ENCODE results near the gene MSH5.
"Not testable (repeated sequence)": the region's sequence is repeated elsewhere in the genome, so short reads cannot be mapped to it uniquely, and the experiment has no call there.

The MSH5 gene

DNA sequence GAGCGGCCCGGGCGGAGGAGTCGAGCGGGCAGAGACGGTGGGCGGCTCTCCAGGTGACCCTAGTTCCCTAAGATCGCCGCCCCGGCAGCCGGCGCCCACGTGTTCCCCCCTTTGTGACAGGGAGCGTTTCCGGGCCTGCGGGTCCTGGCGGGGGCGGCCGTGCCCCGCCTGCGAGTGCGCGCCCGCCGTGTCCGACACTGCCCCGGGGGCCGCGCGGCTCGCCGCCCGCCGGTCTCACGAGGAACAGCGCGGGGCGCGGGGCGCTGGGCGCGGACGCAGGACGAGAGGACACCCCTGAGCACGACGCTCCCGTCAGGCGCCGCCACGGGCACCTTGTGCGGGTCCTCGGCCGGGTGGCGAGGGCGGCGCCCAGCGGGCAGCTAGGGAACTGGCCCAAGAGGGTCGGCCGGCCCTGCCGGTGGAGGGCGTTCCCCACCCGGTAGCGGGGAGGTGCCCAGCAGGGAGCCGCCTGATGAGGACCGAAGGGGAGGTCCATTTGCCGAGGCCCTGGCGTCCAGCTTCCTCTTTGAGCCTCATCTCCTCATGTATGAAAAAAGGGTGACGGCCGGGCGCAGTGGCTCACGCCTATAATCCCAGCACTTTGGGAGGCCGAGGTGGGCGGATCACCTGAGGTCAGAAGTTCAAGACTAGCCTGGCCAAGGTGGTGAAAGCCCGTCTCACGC, 56.0 kb downstream of the MSH5 start, which contains the start of gene VARS1:
Gene VARS1, minus strand, starts transcription at position 137 of the 683 bp plus-strand sequence. CDS start 535 bp downstream, outside the sequence.
- FAIRE-seq = peak; percentile 89
- DNase-seq (ENCODE audit: insufficient read length, low spot score) = peak; percentile 96

DNA sequence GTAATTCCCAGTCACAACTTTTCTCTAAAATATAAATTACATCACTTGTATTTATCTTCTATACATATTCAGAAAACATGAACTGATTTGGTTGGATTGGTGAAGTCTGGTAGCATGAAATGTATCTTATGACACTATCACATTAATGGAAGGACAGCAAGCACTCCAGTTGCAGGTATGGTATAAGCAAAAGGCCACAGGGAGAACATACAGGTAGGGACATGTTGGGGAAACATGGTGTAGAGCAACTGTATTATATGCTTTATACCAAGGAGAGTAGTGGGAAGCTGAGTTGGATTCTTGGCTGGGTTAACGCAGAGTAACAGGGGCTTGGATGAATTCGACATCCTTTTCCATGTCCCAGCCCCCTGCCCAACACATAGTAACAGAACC, 57.2 kb downstream of the MSH5 start:
- DNase-seq (ENCODE audit: insufficient read length, low spot score) (no peak), FAIRE-seq (no peak)

DNA sequence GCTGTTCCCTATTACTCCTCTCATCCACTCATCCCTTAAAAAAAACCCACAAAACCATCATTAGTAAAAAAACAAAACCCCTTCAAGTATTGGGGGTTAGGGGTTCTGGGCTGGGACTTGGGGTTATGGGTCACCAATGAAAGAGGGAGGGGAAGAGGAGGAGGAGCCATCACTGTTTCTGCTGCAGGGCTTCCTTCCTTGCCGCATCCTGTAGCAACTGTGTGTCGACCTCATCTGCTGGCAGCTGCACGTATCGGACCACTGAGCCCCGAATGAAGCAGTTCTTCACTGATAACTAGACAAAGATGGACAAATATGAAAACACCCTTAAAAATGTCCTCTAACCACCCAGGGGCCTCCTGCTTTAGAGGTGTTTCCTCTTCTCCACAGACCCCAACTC, 57.8 kb downstream of the MSH5 start:
- FAIRE-seq (no peak), DNase-seq (ENCODE audit: insufficient read length, low spot score) (no peak)

DNA sequence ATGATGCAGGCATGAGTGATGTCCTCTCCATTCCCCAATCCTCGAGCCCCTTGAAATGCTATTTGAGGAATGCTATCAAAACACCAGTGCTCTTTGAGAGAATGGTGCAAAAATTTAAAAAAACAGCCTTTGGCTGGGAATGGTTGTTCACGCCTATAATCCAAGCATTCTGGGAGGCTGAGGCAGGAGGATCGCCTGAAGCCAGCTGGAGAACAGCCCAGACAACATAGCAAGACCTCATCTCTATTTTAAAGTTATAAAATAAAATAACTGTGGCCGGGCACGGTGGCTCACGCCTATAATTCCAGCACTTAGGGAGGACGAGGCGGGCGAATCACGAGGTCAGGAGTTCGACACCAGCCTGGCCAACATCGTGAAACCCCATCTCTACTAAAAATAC, 60.0 kb downstream of the MSH5 start:
- no peak for FAIRE-seq

DNA sequence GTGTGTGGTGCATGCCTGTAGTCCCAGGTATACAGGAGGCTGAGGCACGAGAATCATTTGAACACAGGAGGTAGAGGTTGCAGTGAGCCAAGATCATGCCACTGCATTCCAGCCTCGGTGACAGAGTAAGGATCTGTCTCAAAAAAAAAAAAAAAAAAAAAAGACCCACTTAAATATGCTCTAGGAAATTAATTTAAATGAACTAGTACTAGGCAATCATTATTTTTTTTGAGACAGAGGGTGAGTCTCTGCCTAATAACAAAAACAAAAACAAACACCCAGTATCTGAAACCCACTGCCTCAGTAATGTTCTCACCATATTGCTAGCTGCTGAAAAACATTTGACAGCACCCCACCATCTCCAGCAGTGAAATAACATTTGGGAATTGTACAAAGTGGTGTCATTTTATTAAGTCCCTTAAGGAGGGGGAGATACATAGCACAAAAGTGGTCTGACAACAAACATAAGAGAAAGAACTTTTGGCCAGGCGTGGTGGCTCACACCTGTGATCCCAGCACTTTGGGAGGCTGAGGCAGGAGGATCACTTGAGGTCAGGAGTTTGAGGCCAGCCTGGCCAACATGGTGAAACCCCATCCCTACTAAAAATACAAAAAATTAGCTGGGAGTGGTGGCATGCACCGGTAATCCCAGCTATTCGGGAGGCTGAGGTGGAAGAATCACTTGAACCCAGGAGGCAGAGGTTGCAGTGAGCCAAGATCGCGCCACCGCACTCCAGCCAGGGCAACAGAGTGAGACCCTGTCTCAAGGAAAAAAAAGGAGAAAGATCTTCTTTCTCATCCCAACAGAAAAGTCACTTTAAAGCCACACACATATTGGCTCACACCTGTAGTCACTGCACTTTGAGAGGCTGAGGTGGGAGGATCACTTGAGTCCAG, 61.5 kb downstream of the MSH5 start:
- FAIRE-seq; DNase-seq (ENCODE audit: insufficient read length, low spot score): not testable (repeated sequence)

More for the DNA sequence above, 60.0 kb downstream of the MSH5 start:
- DNase-seq (ENCODE audit: insufficient read length, low spot score) = no peak

DNA sequence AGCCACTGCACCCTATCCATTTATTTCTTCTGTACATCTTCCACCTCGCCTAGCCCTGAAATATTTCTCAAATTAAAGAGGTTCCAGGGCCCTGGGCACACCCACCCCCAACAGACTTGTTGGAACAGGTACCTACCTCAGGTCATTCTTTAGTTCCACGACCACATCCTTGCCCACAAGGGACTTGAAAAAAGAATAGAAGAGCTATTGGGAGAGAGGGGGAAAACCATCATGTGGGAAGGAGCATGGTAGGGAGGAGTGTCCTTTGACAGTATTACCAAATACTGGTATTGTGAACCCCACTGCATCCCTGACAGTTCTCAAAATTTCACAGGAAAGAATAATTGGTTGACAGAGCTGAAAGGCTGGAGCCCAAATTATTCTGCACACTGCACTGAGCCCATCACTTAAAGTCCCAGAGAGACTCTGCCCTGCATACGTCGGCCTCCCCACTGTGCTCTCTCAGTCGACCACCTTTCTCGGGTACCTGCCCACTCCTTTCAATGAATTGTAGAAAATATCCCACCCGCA, 66.2 kb downstream of the MSH5 start:
- no peak for FAIRE-seq

DNA sequence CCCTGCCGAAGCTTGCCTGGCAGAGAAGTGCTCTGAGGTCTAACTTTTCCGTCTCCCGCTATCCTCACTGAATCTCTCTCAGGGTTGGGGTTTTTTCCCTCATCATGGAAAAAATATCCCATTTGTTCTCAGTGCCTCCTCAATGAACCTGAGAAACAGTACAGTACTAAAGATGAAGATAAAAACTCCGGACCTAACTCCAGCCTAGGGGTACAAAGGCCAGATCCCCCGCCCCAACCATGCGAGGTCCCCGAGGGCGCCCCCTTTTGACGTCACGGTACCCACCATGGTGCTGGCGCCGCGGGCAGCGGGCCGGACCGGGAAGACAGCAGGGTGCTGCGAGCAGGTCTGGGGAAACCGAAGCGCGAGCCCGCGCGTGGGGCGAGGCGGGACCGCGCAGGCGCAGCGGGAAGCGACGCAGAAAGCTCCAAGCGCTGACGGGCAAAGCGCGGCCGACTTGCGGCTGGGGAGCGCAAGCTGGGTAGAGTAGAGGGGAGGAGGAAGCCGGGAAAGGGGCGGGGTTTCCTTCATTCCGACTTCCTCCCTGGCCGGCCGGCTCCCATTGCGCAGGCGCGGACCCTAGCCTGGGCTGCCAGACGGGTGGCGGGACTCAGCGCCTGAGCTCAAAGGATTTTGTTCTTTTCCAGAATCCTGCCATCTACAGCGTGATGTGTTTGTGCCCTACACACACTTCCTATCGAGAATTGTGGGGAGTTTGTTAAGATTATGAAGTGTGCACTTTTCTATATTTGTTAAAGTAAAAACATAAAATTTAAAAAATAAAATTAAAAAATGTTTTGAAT, 66.9 kb downstream of the MSH5 start, which contains the start of gene LSM2:
Gene LSM2, minus strand, starts transcription at position 497 of the 803 bp plus-strand sequence. Its CDS starts 209 bp downstream, at position 288.
- peak; percentile 93 for FAIRE-seq

More for the DNA sequence above, 66.2 kb downstream of the MSH5 start:
- DNase-seq (ENCODE audit: insufficient read length, low spot score) = no peak

DNA sequence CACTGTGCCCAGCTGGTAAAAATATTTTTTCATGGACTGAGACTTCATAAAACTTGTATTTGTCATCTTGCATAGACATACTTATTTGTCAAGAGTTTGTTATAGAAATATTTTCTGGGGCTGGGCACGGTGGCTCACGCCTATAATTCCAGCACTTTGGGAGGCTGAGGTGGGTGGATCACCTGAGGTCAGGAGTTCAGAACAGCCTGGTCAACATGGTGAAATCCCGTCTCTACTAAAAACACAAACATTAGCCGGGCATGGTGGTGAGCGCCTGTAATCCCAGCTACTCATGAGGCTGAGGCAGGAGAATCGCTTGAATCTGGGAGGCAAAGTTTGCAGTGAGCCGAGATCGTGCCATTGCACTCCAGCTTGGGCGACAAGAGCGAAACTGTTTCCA, 68.8 kb downstream of the MSH5 start:
- FAIRE-seq; DNase-seq (ENCODE audit: insufficient read length, low spot score): not testable (repeated sequence)

More for the DNA sequence above, 66.9 kb downstream of the MSH5 start, which contains the start of gene LSM2:
- peak; percentile 99 for DNase-seq (ENCODE audit: insufficient read length, low spot score)

DNA sequence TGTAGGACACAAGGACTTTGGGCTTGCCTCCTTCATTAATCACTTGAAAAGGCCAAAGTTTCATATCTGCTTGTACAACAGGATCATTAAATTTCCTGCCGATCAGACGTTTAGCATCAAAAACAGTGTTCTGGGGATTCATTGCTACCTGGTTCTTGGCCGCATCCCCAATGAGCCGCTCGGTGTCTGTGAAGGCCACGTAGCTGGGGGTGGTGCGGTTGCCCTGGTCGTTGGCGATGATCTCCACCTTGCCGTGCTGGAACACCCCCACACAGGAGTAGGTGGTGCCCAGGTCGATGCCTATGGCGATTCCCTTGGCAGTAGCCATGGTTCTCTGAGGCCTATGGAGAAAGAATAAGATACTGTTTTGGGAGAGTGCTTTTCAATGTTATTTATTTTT, 71.8 kb downstream of the MSH5 start:
- FAIRE-seq = no peak
- no peak for DNase-seq (ENCODE audit: insufficient read length, low spot score)

All from HTR-8/SVneo (cell line).